Coronary artery (tissue), 2 donors: Measurements from ENCODE around the gene SREBF1.
A peak's percentile ranks its signal among the peaks of the same experiment; 100 is the strongest.
"Not testable (repeated sequence)": the region's sequence is repeated elsewhere in the genome, so short reads cannot be mapped to it uniquely, and the experiment has no call there.

Source experiments
- DNase-seq: peaks from one replicate; pipeline ENCODE4 v3.0.0-alpha.2; 2017; ENCODE audit warnings: low spot score
- H3K27ac ChIP-seq, 2 donors: fragments of 200-600 bp; sonication (generic); one replicate each; pipeline ENCODE4 v1.5.1; 2016 to 2019
- H3K4me3 ChIP-seq: fragments of 200-600 bp; sonication (generic); 2 replicates; pipeline ENCODE4 v1.5.1; 2016; ENCODE audit warnings: mild to moderate bottlenecking, moderate library complexity
- TF ChIP-seq, protein P1 (sequence below): fragments of 200-600 bp; sonication (generic); IDR thresholded peaks from one replicate; pipeline ENCODE4 v1.5.1; 2019; ENCODE audit warnings: antibody characterized with exemption

SREBF1 gene

DNA sequence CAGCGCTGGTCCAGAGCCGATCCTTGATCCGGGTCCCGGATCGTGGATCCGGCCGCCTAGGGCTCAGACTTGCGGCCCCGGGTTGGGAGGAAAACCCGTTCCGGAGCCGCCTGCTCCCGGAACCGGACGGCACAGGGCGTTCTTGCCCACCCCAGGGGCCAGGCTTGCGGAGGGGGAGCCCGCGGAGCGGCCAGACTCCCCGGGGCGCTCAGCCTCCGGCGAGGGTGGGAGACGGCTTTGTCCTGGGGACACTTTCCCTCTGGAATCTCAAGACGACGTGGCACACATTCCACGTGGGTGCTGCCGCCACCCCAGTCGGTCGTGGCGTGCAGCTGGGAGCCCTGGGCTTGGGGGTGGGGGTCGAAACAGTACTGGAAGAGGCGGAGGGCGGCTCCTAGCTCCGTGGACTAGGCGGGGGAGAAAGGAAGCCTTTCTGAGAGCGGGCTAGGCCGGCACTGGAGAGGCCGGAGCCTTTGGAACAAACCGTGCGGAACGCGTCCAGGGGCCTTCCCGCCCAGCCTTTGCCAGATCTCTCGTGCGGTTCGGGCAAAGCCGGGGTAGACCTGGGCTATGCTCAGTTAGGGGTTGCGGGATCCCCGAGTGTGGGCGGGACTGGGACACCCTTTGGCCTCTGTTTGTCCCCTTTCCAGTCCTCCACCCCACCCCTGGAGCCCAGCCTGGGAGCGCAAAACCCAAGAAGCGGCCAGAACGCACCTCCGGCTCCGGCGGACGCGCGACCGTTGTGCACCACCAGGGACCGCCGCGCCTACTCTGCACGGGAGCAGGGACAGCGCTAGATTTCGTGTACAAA lies 26.5 kb downstream of the SREBF1 start:
- peak overlapping the region in 1 of 2 donors; percentile 72 for H3K27ac ChIP-seq
- DNase-seq: no peak
- peak overlapping the region; percentile 61 for H3K4me3 ChIP-seq
- TF ChIP-seq, protein P1, sequence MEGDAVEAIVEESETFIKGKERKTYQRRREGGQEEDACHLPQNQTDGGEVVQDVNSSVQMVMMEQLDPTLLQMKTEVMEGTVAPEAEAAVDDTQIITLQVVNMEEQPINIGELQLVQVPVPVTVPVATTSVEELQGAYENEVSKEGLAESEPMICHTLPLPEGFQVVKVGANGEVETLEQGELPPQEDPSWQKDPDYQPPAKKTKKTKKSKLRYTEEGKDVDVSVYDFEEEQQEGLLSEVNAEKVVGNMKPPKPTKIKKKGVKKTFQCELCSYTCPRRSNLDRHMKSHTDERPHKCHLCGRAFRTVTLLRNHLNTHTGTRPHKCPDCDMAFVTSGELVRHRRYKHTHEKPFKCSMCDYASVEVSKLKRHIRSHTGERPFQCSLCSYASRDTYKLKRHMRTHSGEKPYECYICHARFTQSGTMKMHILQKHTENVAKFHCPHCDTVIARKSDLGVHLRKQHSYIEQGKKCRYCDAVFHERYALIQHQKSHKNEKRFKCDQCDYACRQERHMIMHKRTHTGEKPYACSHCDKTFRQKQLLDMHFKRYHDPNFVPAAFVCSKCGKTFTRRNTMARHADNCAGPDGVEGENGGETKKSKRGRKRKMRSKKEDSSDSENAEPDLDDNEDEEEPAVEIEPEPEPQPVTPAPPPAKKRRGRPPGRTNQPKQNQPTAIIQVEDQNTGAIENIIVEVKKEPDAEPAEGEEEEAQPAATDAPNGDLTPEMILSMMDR: no peak

DNA sequence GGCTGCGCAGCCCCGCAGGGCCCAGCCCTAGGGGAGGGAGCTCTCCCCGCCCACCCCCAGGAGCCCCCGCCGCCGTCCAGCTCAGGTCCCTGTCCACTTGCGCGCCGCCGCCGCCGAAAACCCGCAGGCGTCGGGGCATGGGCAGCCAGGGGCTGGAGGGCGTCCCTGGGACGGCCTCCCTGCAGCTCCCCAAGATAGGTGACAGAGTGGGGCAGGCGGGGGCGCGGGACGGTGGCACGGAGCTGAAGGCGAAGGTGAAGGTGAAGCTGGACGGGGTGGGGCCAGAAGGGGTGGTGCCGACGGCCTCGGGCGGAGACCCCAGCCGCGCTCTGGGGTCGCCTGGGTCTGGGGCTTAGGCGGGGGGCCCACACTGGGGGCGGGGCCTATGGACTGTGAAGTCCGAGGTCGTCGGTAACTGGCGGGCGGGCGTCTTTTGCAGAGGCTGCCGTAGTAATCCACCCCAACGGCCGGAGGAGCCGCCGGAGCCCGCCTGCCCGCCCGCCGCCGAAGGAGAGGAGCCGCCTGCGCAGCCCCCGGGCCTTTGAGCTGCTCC lies 27.2 kb downstream of the SREBF1 start:
- TF ChIP-seq, protein P1: no peak
- no peak for DNase-seq
- peak overlapping the region; percentile 61 for H3K4me3 ChIP-seq
- peak overlapping the region in 1 of 2 donors; percentile 72 for H3K27ac ChIP-seq

DNA sequence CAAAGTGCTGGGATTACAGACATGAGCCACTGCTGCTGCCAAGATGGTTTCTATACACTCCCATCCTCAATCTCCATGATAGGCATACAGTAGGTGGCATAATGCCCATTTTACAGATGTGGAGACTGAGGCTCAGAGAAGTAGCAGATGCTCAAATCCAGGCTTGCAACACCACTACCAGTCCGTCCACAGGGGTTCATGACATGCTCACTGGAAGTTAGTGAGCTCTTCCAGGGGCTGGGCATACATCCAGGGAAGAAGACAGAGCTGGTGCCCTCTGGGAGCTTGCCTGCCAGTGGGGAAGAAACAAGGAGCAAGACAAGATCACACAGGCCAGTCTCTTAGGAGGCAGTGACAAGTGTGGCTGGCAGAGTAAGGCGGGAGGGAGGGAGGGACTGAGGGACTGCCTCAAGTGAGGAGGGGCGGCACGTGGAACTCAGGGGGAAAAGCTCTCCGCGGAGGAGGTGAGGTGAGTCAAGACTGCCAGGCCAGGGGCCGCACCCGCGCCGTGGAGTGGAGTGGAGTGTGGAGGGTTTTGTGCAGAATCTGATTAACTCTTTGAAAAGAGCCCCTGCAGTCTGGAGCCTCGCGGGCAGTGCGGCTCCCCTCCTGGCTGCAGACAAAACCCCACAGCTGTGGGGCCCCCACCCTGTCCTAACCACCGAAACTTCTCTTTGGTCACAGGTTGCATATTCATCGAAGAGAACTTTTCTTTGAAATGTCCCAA lies 27.9 kb downstream of the SREBF1 start:
- Histone ChIP-seq H3K27ac (no peak overlapping the region), H3K4me3 (no peak overlapping the region)
- TF ChIP-seq, protein P1: no peak
- no peak for DNase-seq

DNA sequence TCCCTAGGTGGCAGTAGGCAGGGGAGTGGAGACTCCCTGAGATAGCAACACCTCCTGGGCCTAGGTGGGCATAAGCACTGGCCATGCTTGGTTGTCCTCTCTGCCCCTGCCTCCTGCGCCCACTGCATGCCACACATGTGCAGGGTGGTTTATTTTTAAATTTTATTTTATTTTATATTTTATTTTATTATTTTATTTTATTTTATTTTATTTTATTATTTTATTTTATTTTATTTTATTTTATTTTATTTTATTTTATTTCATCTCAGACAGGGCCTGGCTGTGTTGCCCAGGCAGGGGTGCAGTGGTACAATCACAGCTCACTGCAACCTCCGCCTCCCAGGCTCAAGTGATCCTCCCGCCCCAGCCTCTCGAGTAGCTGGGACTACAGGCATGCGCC lies 28.6 kb downstream of the SREBF1 start:
- H3K27ac ChIP-seq, DNase-seq, H3K4me3 ChIP-seq: not testable (repeated sequence)

DNA sequence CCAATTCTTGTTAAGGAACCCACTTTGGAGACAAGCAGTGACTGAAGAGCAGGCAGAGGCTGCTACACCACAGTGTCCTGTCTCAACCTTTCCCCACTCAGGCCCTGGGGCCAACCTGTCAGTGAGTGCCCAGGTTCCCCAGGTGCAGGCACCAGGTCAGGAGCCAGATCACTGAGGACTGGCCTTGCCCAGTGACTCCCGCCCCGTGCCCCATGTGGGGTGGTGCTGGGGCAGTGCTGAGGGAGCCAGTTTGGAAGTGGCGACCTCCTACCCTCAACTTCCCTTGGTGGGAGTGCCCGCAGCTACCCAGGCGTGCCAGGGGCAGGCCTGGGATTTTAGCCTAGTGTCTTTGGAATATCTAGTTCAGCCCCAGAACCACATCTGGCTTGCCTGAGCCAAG lies 29.3 kb downstream of the SREBF1 start:
- Histone ChIP-seq H3K4me3 (no peak overlapping the region), H3K27ac (no peak overlapping the region)
- no peak for DNase-seq
- TF ChIP-seq, protein P1: no peak

DNA sequence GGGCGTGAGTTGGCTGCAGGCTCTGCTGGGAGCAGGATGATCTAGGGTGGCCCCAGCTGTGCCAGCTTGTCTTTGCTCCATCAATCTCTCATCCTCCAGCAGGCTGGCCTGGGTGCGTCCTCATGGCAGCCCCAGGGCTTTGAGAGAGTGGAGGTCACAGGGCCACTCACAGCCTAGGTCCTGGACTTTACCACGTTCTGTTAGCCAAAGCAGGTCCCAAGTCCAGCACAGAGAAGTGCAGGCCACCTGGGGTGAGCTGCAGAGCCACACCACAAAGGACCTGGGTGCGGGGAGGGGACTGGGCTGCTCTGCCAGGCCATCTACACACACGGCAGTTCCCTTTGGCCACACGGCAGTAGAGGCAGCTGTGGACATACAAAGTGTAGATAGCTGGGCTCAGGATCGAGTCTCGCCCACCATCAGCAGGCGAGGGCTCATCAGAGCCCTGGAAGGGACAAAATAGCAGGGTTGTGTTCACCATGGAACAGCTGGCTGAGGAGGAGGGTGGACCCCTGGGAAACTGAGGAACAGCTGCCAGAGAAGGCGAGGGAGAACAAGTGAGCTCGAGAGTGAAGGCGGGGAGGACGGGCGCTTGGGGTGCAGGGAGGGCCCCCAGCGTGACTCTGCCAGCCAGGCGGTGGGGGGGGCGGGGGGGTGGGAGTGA lies 30.0 kb downstream of the SREBF1 start:
- Histone ChIP-seq H3K27ac (no peak overlapping the region), H3K4me3 (no peak overlapping the region)
- DNase-seq: no peak
- TF ChIP-seq, protein P1: no peak

DNA sequence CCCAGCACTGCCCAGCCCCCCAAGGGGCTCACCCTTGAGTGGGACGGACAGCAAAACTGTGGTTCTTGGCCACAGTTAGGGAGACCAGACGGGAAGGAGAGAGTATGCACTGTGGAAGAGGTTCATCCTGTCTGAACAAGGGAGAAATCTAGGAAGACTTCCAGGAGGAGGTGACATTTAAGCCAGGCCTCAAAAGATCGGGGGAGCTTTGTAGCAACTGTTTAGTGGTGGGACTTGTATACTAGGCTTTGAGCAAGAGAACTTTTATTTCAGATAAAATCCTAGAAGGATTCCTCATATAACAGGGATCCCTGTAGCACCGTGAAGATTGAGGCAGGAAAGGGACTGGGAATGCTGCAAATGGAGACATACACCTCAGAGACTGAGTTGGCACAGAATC lies 30.8 kb downstream of the SREBF1 start:
- no peak overlapping the region for H3K27ac ChIP-seq
- TF ChIP-seq, protein P1: no peak
- no peak overlapping the region for H3K4me3 ChIP-seq
- DNase-seq: no peak
